SK-N-MC (cell line): ENCODE results near the gene GPS1.

Experiments used
- EZH2 ChIP-seq: fragments of 200-600 bp; sonication (generic); IDR thresholded peaks from one replicate; pipeline ENCODE4 v1.6.1; 2017; ENCODE audit warnings: antibody characterized with exemption
- FOXP2 ChIP-seq: optimal IDR thresholded peaks from 2 replicates; pipeline ENCODE3; 2011; ENCODE audit warnings: mild to moderate bottlenecking, moderate library complexity; ENCODE audit not compliant: insufficient read depth; ENCODE audit errors: extremely low read length, control extremely low read depth
- POLR2AphosphoS5 ChIP-seq: IDR thresholded peaks from 2 replicates; pipeline ENCODE4 v1.6.1; 2012; ENCODE audit warnings: mild to moderate bottlenecking, low read depth, low read length, borderline replicate concordance

- TF ChIP-seq EZH2: no peak
- no peak for TF ChIP-seq POLR2AphosphoS5
- no peak for TF ChIP-seq FOXP2
Observed at GRCh38 chr17:82008258-82008940, 43.3 kb upstream of the GPS1 start.
